Upper lobe of left lung (tissue), 6 donors: ENCODE measurements around the gene STX1B. TPM values are rescaled to one million over a fixed set of nuclear protein-coding genes. Genes with fewer than 3 reads are reported as not detected.

Source experiments
- ATAC-seq, 2 donors: fragments of 200-7000 bp; cut with Tn5 transposase; one replicate each; pipeline ENCODE4 v1.9.1; 2022; ENCODE audit warnings: mild to moderate bottlenecking in 2 of 2, moderate library complexity in 2 of 2; ENCODE audit not compliant: low FRiP score in 2 of 2
- DNase-seq, 2 donors: peaks; one replicate each; pipeline ENCODE4 v3.0.0-alpha.2; 2019 to 2020
- H3K27ac ChIP-seq, 4 donors: fragments of 200-600 bp; sonication (generic); one replicate each; pipeline ENCODE4 v1.5.1; 2016 to 2019
- H3K27me3 ChIP-seq, 4 donors: fragments of 200-600 bp; sonication (generic); one replicate each; pipeline ENCODE4 v1.5.1; 2017 to 2019
- H3K36me3 ChIP-seq, 4 donors: fragments of 200-600 bp; sonication (generic); one replicate each; pipeline ENCODE4 v1.5.1; 2016 to 2019
- H3K4me1 ChIP-seq, 4 donors: fragments of 200-600 bp; sonication (generic); one replicate each; pipeline ENCODE4 v1.5.1; 2018 to 2019
- H3K4me3 ChIP-seq, 4 donors: fragments of 200-600 bp; sonication (generic); one replicate each; pipeline ENCODE4 v1.5.1; 2017 to 2019; ENCODE audit warnings: mild to moderate bottlenecking in 2 of 4, moderate library complexity in 1 of 4
- H3K9me3 ChIP-seq, 4 donors: fragments of 200-600 bp; sonication (generic); one replicate each; pipeline ENCODE4 v1.5.1; 2018 to 2019
- CTCF ChIP-seq, 6 experiments: fragments of 450-650 bp in 4 of 6; fragments of 200-600 bp in 2 of 6; sonication (generic) in 2 of 6; IDR thresholded peaks; one replicate each; pipeline ENCODE4 v1.5.1; 2016 to 2019; ENCODE audit warnings: antibody characterized with exemption in 6 of 6
- EP300 ChIP-seq, 4 donors: sonication (generic); formaldehyde crosslinking; IDR thresholded peaks; one replicate each; pipeline ENCODE4 v1.5.1; 2017; ENCODE audit warnings: antibody characterized with exemption in 4 of 4, control low read depth in 2 of 4
- POLR2A ChIP-seq, 4 donors: fragments of 450-650 bp; IDR thresholded peaks; one replicate each; pipeline ENCODE4 v1.5.1; 2016 to 2017; ENCODE audit warnings: antibody characterized with exemption in 4 of 4, mild to moderate bottlenecking in 2 of 4
- POLR2AphosphoS5 ChIP-seq, 2 donors: sonication (generic); formaldehyde crosslinking; IDR thresholded peaks; one replicate each; pipeline ENCODE4 v1.5.1; 2017; ENCODE audit warnings: antibody characterized with exemption in 2 of 2
- WGBS, 2 donors: methylation state at CpG; one replicate each; pipeline ENCODE4 v1.1.5; 2017 to 2018; 5-methylcytosine and 5-hydroxymethylcytosine counted together
- total RNA-seq, 6 donors: library from RNA; depleted of rRNA in 4 of 6; stranded (reverse); fragments of >200 nt in 4 of 6; gene quantifications; one replicate each; pipeline versions ENCODE4 v1.1.0 to v1.2.1, GENCODE V29; 2016 to 2021
- donor health status: DM: no; HTN: no; CAD: no; lungs with moderate emphysema.
- donor health status: DM: no; HTN: yes; CAD: no; lungs with severe emphysema.

The STX1B gene
- total RNA-seq, 6 donors from 2014 or later, result 0.30 to 2.1 (median 0.51) TPM

- no peaks in the 10 kb centered on the region for H3K9me3 ChIP-seq
- 1 to 2% methylated on average over 8 to 47 of the region's 47 CpGs for WGBS, 2 donors
- peaks cover 0 to 44% (median 20%) of the 10 kb centered on the region in 4 donors for H3K36me3 ChIP-seq
- peak; percentile 88 to 89 for ATAC-seq
- H3K4me3 ChIP-seq, result peak overlapping the region; percentile 64 to 99 (median 93)
- H3K27ac ChIP-seq, result peak overlapping the region; percentile 93 to 99 (median 96)
- no peaks in the 10 kb centered on the region for H3K27me3 ChIP-seq
- peaks cover 9 to 33% (median 21%) of the 10 kb centered on the region in 4 donors for H3K4me1 ChIP-seq
- peak; percentile 92 to 94 for DNase-seq
- TF ChIP-seq POLR2AphosphoS5 (IDR thresholded peaks at IDR 0.05) (peak; percentile 68 to 75), CTCF (IDR thresholded peaks at IDR 0.05) (peak in 1 of 6 experiments; percentile 11), EP300 (IDR thresholded peaks at IDR 0.05) (no peak), POLR2A (IDR thresholded peaks at IDR 0.05) (peak in 3 of 4 donors; percentile 7 to 71 (median 48))
These were observed 23.5 kb upstream of the STX1B start for GRCh38 chr16:31033709-31034492.

GRCh38 chr16:31032736-31033708 is 22.6 kb upstream of the STX1B start, which contains the start of gene STX4:
TSS of gene STX4 (plus strand) at chr16:31033558. CDS start at chr16:31033806, 248 bp downstream.
- 2 to 11% methylated on average over 7 to 42 of the region's 75 CpGs for WGBS, 2 donors

GRCh38 chr16:31031276-31031675 is 20.8 kb upstream of the STX1B start:
- H3K9me3 ChIP-seq, result no peaks in the 10 kb centered on the region
- peaks cover 9 to 26% (median 20%) of the 10 kb centered on the region in 4 donors for H3K4me1 ChIP-seq
- 75 to 81% methylated on average over 4 of the region's 4 CpGs for WGBS, 2 donors
- no peaks in the 10 kb centered on the region for H3K27me3 ChIP-seq
- peaks cover 0 to 19% (median 2%) of the 10 kb centered on the region in 4 donors for H3K36me3 ChIP-seq
- no peak overlapping the region for H3K27ac ChIP-seq
- ATAC-seq (no peak), DNase-seq (no peak)
- no peak overlapping the region for H3K4me3 ChIP-seq
- no peak for TF ChIP-seq EP300 (IDR thresholded peaks at IDR 0.05)
- TF ChIP-seq CTCF (IDR thresholded peaks at IDR 0.05), result no peak
- no peak for TF ChIP-seq POLR2AphosphoS5 (IDR thresholded peaks at IDR 0.05)
- no peak for TF ChIP-seq POLR2A (IDR thresholded peaks at IDR 0.05)

More at GRCh38 chr16:31032736-31033708, 22.6 kb upstream of the STX1B start, which contains the start of gene STX4:
- peaks cover 9 to 33% (median 21%) of the 10 kb centered on the region in 4 donors for H3K4me1 ChIP-seq
- DNase-seq (peak; percentile 95 to 99), ATAC-seq (peak; percentile 95 to 97)
- no peaks in the 10 kb centered on the region for H3K27me3 ChIP-seq
- peak within 1 kb of the TSS; percentile 93 to 99 (median 96) for H3K27ac ChIP-seq
- TF ChIP-seq EP300 (IDR thresholded peaks at IDR 0.05), result peak in 1 of 4 donors; percentile 90
- peak in 4 of 6 experiments; percentile 13 to 36 (median 24) for TF ChIP-seq CTCF (IDR thresholded peaks at IDR 0.05)
- peak in 2 of 4 donors; percentile 44 to 77 for TF ChIP-seq POLR2A (IDR thresholded peaks at IDR 0.05)
- TF ChIP-seq POLR2AphosphoS5 (IDR thresholded peaks at IDR 0.05), result peak; percentile 87 to 96
- H3K9me3 ChIP-seq, result no peaks in the 10 kb centered on the region
- H3K36me3 ChIP-seq, result peaks cover 0 to 35% (median 12%) of the 10 kb centered on the region in 4 donors
- peak within 1 kb of the TSS; percentile 64 to 99 (median 93) for H3K4me3 ChIP-seq

GRCh38 chr16:31029272-31029671 is 18.8 kb upstream of the STX1B start:
- DNase-seq (no peak), ATAC-seq (no peak)
- H3K4me3 ChIP-seq, result no peak overlapping the region
- H3K9me3 ChIP-seq, result no peaks in the 10 kb centered on the region
- no peaks in the 10 kb centered on the region for H3K36me3 ChIP-seq
- H3K27ac ChIP-seq, result no peak overlapping the region
- 83 to 86% methylated on average over 4 to 5 of the region's 5 CpGs for WGBS, 2 donors
- no peak for TF ChIP-seq POLR2AphosphoS5 (IDR thresholded peaks at IDR 0.05)
- TF ChIP-seq EP300 (IDR thresholded peaks at IDR 0.05), result no peak
- no peak for TF ChIP-seq CTCF (IDR thresholded peaks at IDR 0.05)
- TF ChIP-seq POLR2A (IDR thresholded peaks at IDR 0.05), result no peak
- H3K4me1 ChIP-seq, result peaks cover under 1 to 12% (median 9%) of the 10 kb centered on the region in 4 donors
- H3K27me3 ChIP-seq, result no peaks in the 10 kb centered on the region
